NCI-H2081 (cell line): ENCODE results near the gene ABHD12.
A peak's percentile ranks its signal among the peaks of the same experiment; 100 is the strongest.
"Not testable (repeated sequence)": the region's sequence is repeated elsewhere in the genome, so short reads cannot be mapped to it uniquely, and the experiment has no call there.

Source experiments
- DNase-seq, 2 experiments: peaks; one replicate each; lab custom pipeline; 2025; lab: John Stamatoyannopoulos, UW

ABHD12 gene

GRCh38 chr20:25277051-25277801, 113.4 kb downstream of the ABHD12 start:
- peak in 1 of 2 experiments; percentile 22 for DNase-seq

GRCh38 chr20:25276533-25277050, 114.0 kb downstream of the ABHD12 start:
- no peak for DNase-seq

- no peak for DNase-seq
Measured at GRCh38 chr20:25275813-25276532, 114.7 kb downstream of the ABHD12 start.

GRCh38 chr20:25274891-25275812, 115.5 kb downstream of the ABHD12 start:
- no peak for DNase-seq

GRCh38 chr20:25274481-25274880, 116.2 kb downstream of the ABHD12 start:
- no peak for DNase-seq

GRCh38 chr20:25273541-25274358, 116.9 kb downstream of the ABHD12 start:
- DNase-seq: no peak

- DNase-seq: no peak
Measured at GRCh38 chr20:25273046-25273445, 117.6 kb downstream of the ABHD12 start.

GRCh38 chr20:25272223-25273000, 118.2 kb downstream of the ABHD12 start:
- no peak for DNase-seq

- DNase-seq: no peak
Measured at GRCh38 chr20:25271486-25272222, 119.0 kb downstream of the ABHD12 start.

- DNase-seq: peak; percentile 58 to 87
Measured at GRCh38 chr20:25270829-25271251, 119.8 kb downstream of the ABHD12 start.

GRCh38 chr20:25269833-25270170, 120.8 kb downstream of the ABHD12 start:
- no peak for DNase-seq

GRCh38 chr20:25269057-25269832, 121.4 kb downstream of the ABHD12 start:
- DNase-seq: no peak

- DNase-seq: not testable (repeated sequence)
Measured at GRCh38 chr20:25260770-25261437, 129.7 kb downstream of the ABHD12 start.

GRCh38 chr20:25259788-25260254, 130.8 kb downstream of the ABHD12 start:
- no peak for DNase-seq

- no peak for DNase-seq
Measured at GRCh38 chr20:25259358-25259757, 131.3 kb downstream of the ABHD12 start.

GRCh38 chr20:25258828-25259227, 131.8 kb downstream of the ABHD12 start:
- no peak for DNase-seq

GRCh38 chr20:25258476-25258805, 132.2 kb downstream of the ABHD12 start:
- no peak for DNase-seq

- no peak for DNase-seq
Measured at GRCh38 chr20:25257756-25258475, 132.7 kb downstream of the ABHD12 start.
